NCI-H128 (cell line): ENCODE measurements around the gene POU3F1.

ENCODE experiments used
- DNase-seq: peaks from one replicate; lab custom pipeline; 2025; ENCODE audit not compliant: unreplicated experiment; lab: John Stamatoyannopoulos, UW

The POU3F1 gene

GRCh38 chr1:38046333-38046883, at the start of gene POU3F1:
TSS of gene POU3F1 (minus strand) at chr1:38046793. CDS start at chr1:38046743, 50 bp downstream.
- DNase-seq: no peak

- no peak for DNase-seq
These were observed 48.9 kb upstream of the POU3F1 start for GRCh38 chr1:38095454-38095931.

- no peak for DNase-seq
These were observed 48.2 kb upstream of the POU3F1 start for GRCh38 chr1:38094711-38095290.

- no peak for DNase-seq
These were observed 47.3 kb upstream of the POU3F1 start for GRCh38 chr1:38093569-38094520.

- no peak for DNase-seq
These were observed 45.7 kb upstream of the POU3F1 start for GRCh38 chr1:38092256-38092655.

- no peak for DNase-seq
These were observed 44.2 kb upstream of the POU3F1 start for GRCh38 chr1:38090796-38091195.

- DNase-seq: no peak
These were observed 43.2 kb upstream of the POU3F1 start for GRCh38 chr1:38089712-38090360.

- no peak for DNase-seq
These were observed 42.2 kb upstream of the POU3F1 start for GRCh38 chr1:38088791-38089190.

GRCh38 chr1:38088366-38088765, 41.8 kb upstream of the POU3F1 start:
- DNase-seq: no peak

- DNase-seq: no peak
These were observed 41.1 kb upstream of the POU3F1 start for GRCh38 chr1:38087676-38088075.

- DNase-seq: no peak
These were observed 39.2 kb upstream of the POU3F1 start for GRCh38 chr1:38085666-38086330.

GRCh38 chr1:38084700-38085099, 38.1 kb upstream of the POU3F1 start:
- DNase-seq: no peak

GRCh38 chr1:38084113-38084512, 37.5 kb upstream of the POU3F1 start:
- DNase-seq: no peak

- DNase-seq: no peak
These were observed 36.9 kb upstream of the POU3F1 start for GRCh38 chr1:38083541-38083940.

GRCh38 chr1:38082769-38083263, 36.2 kb upstream of the POU3F1 start:
- no peak for DNase-seq

GRCh38 chr1:38079019-38079418, 32.4 kb upstream of the POU3F1 start:
- DNase-seq: no peak

GRCh38 chr1:38077523-38078147, 31.0 kb upstream of the POU3F1 start:
- DNase-seq: no peak

- DNase-seq: no peak
These were observed 29.9 kb upstream of the POU3F1 start for GRCh38 chr1:38076455-38076854.

- no peak for DNase-seq
These were observed 29.4 kb upstream of the POU3F1 start for GRCh38 chr1:38076038-38076437.

GRCh38 chr1:38075191-38075590, 28.6 kb upstream of the POU3F1 start:
- no peak for DNase-seq
